Activated CD8-positive, alpha-beta memory T cell treated with anti-CD3 and anti-CD28 coated beads, Interleukin-2, amount 50 U/mL, for 1 hour (primary cell): ENCODE results near the gene CTCF.
A peak's percentile ranks its signal among the peaks of the same experiment; 100 is the strongest.

Experiments used
- DNase-seq: peaks from one replicate; pipeline ENCODE4 v3.0.0-alpha.2; 2020; ENCODE audit errors: extremely low read depth

CTCF gene

GRCh38 chr16:67548265-67549126, 13.8 kb upstream of the CTCF start:
- DNase-seq = no peak

GRCh38 chr16:67549240-67549639, 13.1 kb upstream of the CTCF start:
- DNase-seq = no peak

- no peak for DNase-seq
Measured at GRCh38 chr16:67549936-67550335, 12.4 kb upstream of the CTCF start.

GRCh38 chr16:67551091-67551490, 11.2 kb upstream of the CTCF start:
- DNase-seq = no peak

- DNase-seq = no peak
Measured at GRCh38 chr16:67551972-67552371, 10.4 kb upstream of the CTCF start.

- DNase-seq = no peak
Measured at GRCh38 chr16:67552476-67552875, 9.8 kb upstream of the CTCF start.

- DNase-seq = no peak
Measured at GRCh38 chr16:67555795-67556212, 6.5 kb upstream of the CTCF start.

- no peak for DNase-seq
Measured at GRCh38 chr16:67558859-67559258, 3.5 kb upstream of the CTCF start.

GRCh38 chr16:67560827-67561342, 1.4 kb upstream of the CTCF start:
- DNase-seq = no peak

- DNase-seq = no peak
Measured at GRCh38 chr16:67561501-67561823, 864 bp upstream of the CTCF start.

GRCh38 chr16:67561824-67562525, 351 bp upstream of the CTCF start:
- peak; percentile 91 for DNase-seq

- DNase-seq = no peak
Measured at GRCh38 chr16:67562918-67563707, 787 bp downstream of the CTCF start.

- DNase-seq = no peak
Measured at GRCh38 chr16:67563708-67564468, 1.6 kb downstream of the CTCF start.

GRCh38 chr16:67565470-67566100, 3.3 kb downstream of the CTCF start:
- no peak for DNase-seq

GRCh38 chr16:67571464-67571863, 9.1 kb downstream of the CTCF start:
- no peak for DNase-seq

- no peak for DNase-seq
Measured at GRCh38 chr16:67571981-67572431, 9.7 kb downstream of the CTCF start.

- DNase-seq = no peak
Measured at GRCh38 chr16:67579686-67580085, 17.4 kb downstream of the CTCF start.

- DNase-seq = no peak
Measured at GRCh38 chr16:67580202-67580601, 17.9 kb downstream of the CTCF start.

- DNase-seq = no peak
Measured at GRCh38 chr16:67593288-67593687, 31.0 kb downstream of the CTCF start.

GRCh38 chr16:67593701-67594100, 31.4 kb downstream of the CTCF start:
- no peak for DNase-seq
